HG03575 (cell line): ENCODE data around the gene ASNSD1.

Experiments
- ATAC-seq: cut with Tn5 transposase; IDR thresholded peaks from one replicate; pipeline ENCODE4 v1.9.1; 2021; ENCODE audit not compliant: unreplicated experiment, insufficient number of reproducible peaks, low FRiP score; ENCODE audit errors: extremely low read depth

ASNSD1 gene

GRCh38 chr2:189661148-189661956 is at the start of gene ASNSD1:
Gene ASNSD1 (plus strand): TSS chr2:189661459. CDS start chr2:189666133, 4,674 bp downstream.
- ATAC-seq = peak; percentile 89

DNA sequence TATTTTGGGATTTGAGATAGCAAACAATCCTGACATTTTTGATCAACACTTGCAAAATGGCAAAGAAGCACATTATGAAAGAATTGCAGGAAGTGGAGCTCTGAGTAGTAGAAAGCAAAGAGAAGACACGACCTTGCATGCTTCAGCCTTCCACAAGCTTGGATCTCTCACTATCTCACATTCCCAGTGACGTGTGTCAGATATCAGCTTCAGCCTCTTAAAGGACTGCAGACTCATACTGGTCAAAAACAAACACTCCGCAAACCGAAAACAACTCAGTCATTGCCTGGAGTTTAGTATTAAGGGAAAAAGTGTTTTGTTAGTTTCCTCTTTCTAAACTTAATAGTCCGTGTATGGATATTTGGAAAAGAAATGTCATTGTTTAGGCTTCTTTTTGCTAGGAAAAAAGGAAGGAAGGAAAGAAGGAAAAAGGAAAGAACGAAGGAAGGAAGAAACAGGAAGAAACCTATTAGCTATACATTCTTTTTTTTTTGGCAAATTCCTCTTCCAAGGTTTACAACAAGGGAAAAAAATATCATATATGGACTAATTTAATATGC is 48.1 kb upstream of the ASNSD1 start:
- ATAC-seq = no peak

DNA sequence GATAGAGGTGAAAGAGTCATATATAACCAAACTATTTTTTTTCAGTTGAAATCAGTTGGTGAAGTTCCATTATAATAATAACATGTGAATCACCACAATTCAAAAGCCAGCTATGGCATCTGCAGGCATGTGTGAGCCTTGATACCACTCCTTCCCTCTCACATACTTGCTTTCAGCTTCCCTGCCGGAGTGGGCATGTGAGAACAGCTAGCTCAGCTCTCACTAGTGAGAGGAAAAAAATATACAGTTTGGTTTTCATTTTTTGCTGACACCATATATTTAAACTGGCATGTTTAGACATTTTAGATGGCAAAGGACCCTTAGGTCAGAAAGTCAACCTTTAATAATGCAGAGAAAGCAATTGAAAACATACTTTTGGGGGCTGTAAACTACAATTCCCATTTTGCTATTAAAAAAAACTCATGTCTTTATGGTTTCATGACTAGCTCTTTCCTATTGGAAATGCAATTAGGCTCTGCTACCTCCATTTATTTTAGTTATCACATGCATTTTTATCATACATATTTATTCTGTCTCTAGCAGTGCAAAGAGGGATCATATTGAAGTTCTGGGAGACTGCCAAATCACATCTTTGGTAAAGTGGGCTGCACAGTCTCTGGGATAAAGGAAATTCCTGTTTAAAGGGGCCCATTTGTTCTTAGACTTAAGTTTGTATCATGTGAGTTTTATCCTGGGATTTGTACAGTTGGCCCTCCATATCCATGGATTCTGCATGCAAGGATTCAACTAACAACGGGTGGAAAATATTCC is 47.4 kb upstream of the ASNSD1 start:
- no peak for ATAC-seq

- ATAC-seq = no peak
Measured at GRCh38 chr2:189614585-189614984, 46.7 kb upstream of the ASNSD1 start.

DNA sequence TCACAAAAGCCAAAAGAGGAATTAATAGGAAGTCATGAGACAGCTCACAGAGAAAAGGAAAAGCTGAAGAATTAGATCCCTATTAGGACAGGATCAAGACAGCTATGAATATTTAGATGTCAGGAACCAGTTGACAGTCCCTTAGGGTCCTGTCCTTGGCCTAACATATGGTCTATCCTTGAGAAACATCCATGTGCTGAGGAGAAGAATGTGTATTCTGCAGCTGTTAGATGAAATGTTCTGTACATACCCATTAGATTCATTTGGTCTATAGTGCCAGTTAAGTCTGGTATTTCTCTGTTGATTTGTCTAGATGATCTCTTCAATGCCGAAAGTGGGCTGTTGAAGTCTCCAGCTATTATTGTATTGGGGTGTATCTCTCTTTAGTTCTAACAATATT is 43.1 kb upstream of the ASNSD1 start:
- no peak for ATAC-seq

DNA sequence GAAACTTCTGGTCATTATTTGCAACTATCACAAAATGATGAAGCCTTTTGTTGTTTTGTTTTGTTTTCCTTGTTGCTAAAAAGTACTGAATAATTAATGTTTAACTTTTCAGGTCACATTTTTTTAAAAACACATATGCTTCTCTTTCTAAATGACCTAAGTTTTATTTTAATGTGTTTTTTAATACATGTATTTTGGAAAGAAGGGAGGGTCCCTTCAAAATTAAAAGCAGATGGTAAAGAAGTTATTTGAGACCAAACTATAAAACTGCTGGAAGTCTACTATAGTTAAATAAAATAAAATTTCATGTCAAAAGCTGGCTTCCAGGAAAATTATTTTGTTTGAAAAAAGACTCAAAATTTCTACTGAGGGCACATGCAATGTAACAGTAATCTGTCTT is 39.5 kb upstream of the ASNSD1 start:
- no peak for ATAC-seq

DNA sequence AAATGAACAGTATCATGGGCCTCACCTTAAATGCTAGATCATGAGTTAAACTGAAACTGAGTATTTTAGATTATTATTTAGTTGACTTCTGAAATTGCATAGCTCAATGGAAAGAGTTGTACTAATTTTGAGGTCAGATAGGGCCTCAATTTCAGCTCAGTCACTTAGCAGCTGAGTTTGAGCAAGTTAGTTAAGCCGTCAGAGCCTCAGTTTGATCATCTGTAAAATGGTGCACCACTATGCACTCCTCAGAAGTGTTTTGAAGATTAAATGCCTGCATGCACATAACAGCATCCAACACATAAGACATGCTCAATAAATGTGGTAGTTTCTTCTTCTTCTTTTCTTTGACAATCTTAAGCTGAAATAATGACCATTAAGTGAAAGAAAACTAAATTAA is 38.2 kb upstream of the ASNSD1 start:
- ATAC-seq = no peak

GRCh38 chr2:189624648-189625355 is 36.5 kb upstream of the ASNSD1 start:
- ATAC-seq = no peak

DNA sequence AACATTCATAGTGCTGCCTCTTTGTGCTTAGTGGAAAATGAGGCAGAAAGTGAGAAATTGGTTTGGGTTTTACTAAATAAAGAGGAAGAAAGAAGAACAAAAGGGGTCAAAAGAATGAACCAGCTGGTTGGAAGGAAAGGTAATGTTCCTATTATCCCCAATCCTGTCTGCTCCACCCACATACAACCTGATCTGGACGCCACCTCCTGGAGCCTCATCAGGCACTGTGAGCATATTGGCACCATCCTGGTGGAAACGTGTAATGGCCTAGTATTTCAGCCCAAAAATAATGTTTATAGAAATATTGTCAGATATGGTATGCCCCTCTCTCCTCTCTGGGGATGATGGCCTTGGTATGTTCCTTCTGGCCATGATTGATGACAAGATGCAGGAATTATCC is 35.6 kb upstream of the ASNSD1 start:
- no peak for ATAC-seq

- no peak for ATAC-seq
Measured at GRCh38 chr2:189627789-189628188, 33.5 kb upstream of the ASNSD1 start.

GRCh38 chr2:189628817-189629530 is 32.3 kb upstream of the ASNSD1 start:
- no peak for ATAC-seq

GRCh38 chr2:189629531-189630453 is 31.5 kb upstream of the ASNSD1 start:
- no peak for ATAC-seq

DNA sequence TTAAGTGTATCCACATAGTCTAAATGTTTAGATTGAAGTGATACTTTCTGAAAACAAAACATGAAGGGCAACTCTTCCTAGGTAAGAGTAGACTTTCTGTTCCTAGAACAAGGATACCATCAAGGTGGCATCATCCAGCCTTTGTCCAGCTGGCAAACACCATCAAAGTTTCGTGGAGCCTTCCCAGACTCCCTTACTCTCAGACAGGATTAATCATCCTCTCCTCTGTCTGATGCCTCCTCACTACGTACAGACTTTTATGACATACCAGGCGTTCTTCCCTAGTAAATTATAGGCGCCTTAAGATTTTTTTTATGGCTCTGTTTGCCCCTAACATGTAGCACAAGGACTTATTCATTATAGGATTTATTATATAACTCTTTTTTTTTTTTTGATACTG is 29.4 kb upstream of the ASNSD1 start:
- no peak for ATAC-seq

GRCh38 chr2:189633392-189633811 is 27.9 kb upstream of the ASNSD1 start:
- ATAC-seq = no peak

- ATAC-seq = no peak
Measured at GRCh38 chr2:189635353-189635752, 25.9 kb upstream of the ASNSD1 start.

DNA sequence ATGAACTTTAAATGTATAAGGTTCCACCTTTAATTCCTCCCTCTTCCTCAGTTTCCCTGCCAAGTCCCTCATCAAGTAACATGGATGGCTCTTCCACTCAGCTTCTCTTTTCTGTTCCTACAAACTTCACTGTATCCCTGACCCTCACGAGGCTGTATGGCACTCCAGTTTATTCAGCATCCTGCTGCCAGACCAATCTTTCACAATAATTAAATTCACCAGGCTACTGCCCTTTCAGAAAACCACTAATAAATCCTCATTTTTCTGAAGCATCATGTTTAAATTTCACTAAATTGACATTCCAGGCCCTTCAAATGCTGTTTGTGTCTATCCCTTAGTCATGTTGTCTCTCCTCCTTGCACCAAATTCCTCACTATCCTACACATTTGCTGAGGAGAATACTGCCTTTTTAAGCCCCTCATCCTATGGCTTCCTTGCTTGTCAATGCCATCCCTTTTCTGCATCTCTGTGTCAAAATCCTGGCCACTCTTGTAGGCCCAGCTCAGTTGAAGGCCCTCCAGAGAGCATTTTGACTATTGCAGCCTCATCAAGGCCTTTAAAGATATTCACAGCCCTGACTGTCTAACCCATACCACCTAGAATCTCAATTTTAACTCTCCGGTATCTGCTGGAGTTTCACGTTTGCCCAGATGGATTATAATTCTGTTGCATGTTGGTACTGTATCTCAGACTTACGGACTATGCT is 22.8 kb upstream of the ASNSD1 start:
- no peak for ATAC-seq

DNA sequence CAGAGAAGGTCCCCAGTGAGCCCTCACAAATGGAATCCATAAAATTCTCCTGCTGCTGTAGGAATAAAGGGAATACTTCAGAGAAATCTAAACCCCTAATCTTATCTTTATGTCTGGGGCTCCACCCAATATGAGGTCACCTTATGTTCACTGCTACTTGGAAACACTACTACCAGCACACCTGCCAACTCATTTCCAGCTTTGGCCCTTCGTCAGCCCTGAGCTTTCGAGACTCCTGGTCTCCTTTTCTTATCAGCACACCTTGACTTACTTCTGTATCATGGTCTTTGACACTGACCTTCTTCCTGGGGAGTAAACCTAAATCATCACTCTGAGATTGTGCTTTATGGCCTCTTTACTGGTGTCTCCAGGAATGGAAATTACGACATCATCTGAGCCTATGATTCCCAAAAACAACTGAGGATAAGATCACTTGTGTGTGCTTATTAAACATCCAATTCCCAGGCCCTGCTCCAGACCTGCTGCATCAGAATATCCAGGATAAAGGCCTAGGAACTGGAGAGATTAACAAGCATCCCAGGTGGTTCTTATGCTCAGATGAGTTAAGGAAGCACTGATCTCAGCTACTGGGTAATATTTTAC is 22.2 kb upstream of the ASNSD1 start:
- ATAC-seq = no peak
